HepG2 (cell line): Measurements from ENCODE around the gene ZNRF3. TPM values are rescaled to one million over a fixed set of nuclear protein-coding genes. Genes with fewer than 3 reads are reported as not detected.

Source experiments
- BCL3 ChIP-seq: sonication (generic); formaldehyde crosslinking; IDR thresholded peaks from 2 replicates; pipeline ENCODE4 v1.5.1; 2020; ENCODE audit warnings: mild to moderate bottlenecking, missing genetic modification reagents, moderate library complexity
- CEBPG ChIP-seq: IDR thresholded peaks from 2 replicates; pipeline ENCODE4 v1.6.1; 2016
- CREM ChIP-seq, 2 experiments: sonication (generic) in 1 of 2; formaldehyde crosslinking in 1 of 2; IDR thresholded peaks; 2 replicates each; pipeline versions ENCODE4 v1.4.0 to v1.6.1; 2016 to 2020; ENCODE audit warnings: antibody characterized with exemption in 1 of 2, mild to moderate bottlenecking in 1 of 2, missing genetic modification reagents in 1 of 2
- DPF2 ChIP-seq: sonication (generic); formaldehyde crosslinking; IDR thresholded peaks from 2 replicates; pipeline ENCODE4 v1.4.0; 2020; ENCODE audit warnings: mild to moderate bottlenecking, low read depth, missing genetic modification reagents, borderline replicate concordance
- ELK4 ChIP-seq: sonication (generic); formaldehyde crosslinking; IDR thresholded peaks from 2 replicates; pipeline ENCODE4 v1.9.0; 2021; ENCODE audit warnings: missing genetic modification reagents, borderline replicate concordance
- KDM1A ChIP-seq: IDR thresholded peaks from 2 replicates; pipeline ENCODE4 v1.6.1; 2016; ENCODE audit warnings: missing compliant biosample characterization
- NFIC ChIP-seq: IDR thresholded peaks from 2 replicates; pipeline ENCODE4 v1.6.1; 2012; ENCODE audit warnings: mild to moderate bottlenecking, low read length, inconsistent platforms
- PAX8 ChIP-seq: sonication (generic); formaldehyde crosslinking; IDR thresholded peaks from 2 replicates; pipeline ENCODE4 v1.8.0; 2022; ENCODE audit warnings: mild to moderate bottlenecking, missing genetic modification reagents, borderline replicate concordance
- RFX1 ChIP-seq: fragments of 450-650 bp; IDR thresholded peaks from 2 replicates; pipeline ENCODE4 v1.6.1; 2017
- THAP8 ChIP-seq: sonication (generic); formaldehyde crosslinking; IDR thresholded peaks from 2 replicates; pipeline ENCODE4 v1.5.1; 2020; ENCODE audit warnings: missing genetic modification reagents, mild to moderate bottlenecking, borderline replicate concordance
- ZBTB25 ChIP-seq: IDR thresholded peaks from 2 replicates; pipeline ENCODE4 v1.6.1; 2018; ENCODE audit warnings: missing genetic modification reagents
- ZNF264 ChIP-seq: sonication (generic); formaldehyde crosslinking; IDR thresholded peaks from 2 replicates; pipeline ENCODE4 v1.4.0; 2020; ENCODE audit warnings: missing genetic modification reagents
- ZNF34 ChIP-seq: sonication (generic); formaldehyde crosslinking; IDR thresholded peaks from 2 replicates; pipeline ENCODE4 v1.4.0; 2020; ENCODE audit warnings: mild to moderate bottlenecking, missing genetic modification reagents, borderline replicate concordance
- ZNF354B ChIP-seq: sonication (generic); formaldehyde crosslinking; IDR thresholded peaks from 2 replicates; pipeline ENCODE4 v1.8.0; 2022; ENCODE audit warnings: mild to moderate bottlenecking, missing genetic modification reagents
- ZNF510 ChIP-seq: sonication (generic); formaldehyde crosslinking; IDR thresholded peaks from 2 replicates; pipeline ENCODE4 v1.4.0; 2020; ENCODE audit warnings: low read depth, mild to moderate bottlenecking, missing genetic modification reagents
- ZNF691 ChIP-seq: sonication (generic); formaldehyde crosslinking; IDR thresholded peaks from 2 replicates; pipeline ENCODE4 v1.4.0; 2020; ENCODE audit warnings: missing genetic modification reagents, low read depth, mild to moderate bottlenecking, borderline replicate concordance
- ZNF766 ChIP-seq: sonication (generic); formaldehyde crosslinking; IDR thresholded peaks from 2 replicates; pipeline ENCODE4 v1.5.0; 2020; ENCODE audit warnings: missing genetic modification reagents, borderline replicate concordance
- ZNF83 ChIP-seq: sonication (generic); formaldehyde crosslinking; IDR thresholded peaks from 2 replicates; pipeline ENCODE4 v1.4.0; 2020; ENCODE audit warnings: missing genetic modification reagents, mild to moderate bottlenecking, borderline replicate concordance
- ZNF891 ChIP-seq: sonication (generic); formaldehyde crosslinking; IDR thresholded peaks from 2 replicates; pipeline ENCODE4 v1.5.0; 2020; ENCODE audit warnings: mild to moderate bottlenecking, missing genetic modification reagents
- polyA plus RNA-seq, 8 experiments: library from polyadenylated mRNA; depleted of rRNA in 3 of 8; stranded (reverse) in 7 of 8; unstranded in 1 of 8; fragments of >200 nt; fragmentation: Illumina TruSeq in 4 of 8; extraction: Trizol in 4 of 8; gene quantifications; 2 replicates each; pipeline versions ENCODE4 v1.2.1 to v1.2.3, GENCODE V29; 2011 to 2016; ENCODE audit warnings: low read depth in 4 of 8, missing spikeins in 1 of 8, mixed read lengths in 1 of 8; ENCODE audit not compliant: insufficient read depth in 1 of 8
- total RNA-seq, 5 experiments: library from RNA; depleted of rRNA; stranded (reverse); fragments of >200 nt; fragmentation: Illumina TruSeq; extraction: Trizol; gene quantifications; 2 replicates each; pipeline ENCODE4 v1.2.3, GENCODE V29; 2016; ENCODE audit warnings: low read depth in 1 of 5
- TF ChIP-seq, protein P1 (sequence below): sonication (generic); formaldehyde crosslinking; IDR thresholded peaks from 2 replicates; pipeline ENCODE4 v1.4.0; 2020; ENCODE audit warnings: low read depth, missing genetic modification reagents

ZNRF3 gene
- total and polyA plus RNA-seq, 2 of the 13 experiments (the other 11 are each of a cell fraction or from before 2014, with no cell fraction given): 20.3 to 36.7 TPM

DNA sequence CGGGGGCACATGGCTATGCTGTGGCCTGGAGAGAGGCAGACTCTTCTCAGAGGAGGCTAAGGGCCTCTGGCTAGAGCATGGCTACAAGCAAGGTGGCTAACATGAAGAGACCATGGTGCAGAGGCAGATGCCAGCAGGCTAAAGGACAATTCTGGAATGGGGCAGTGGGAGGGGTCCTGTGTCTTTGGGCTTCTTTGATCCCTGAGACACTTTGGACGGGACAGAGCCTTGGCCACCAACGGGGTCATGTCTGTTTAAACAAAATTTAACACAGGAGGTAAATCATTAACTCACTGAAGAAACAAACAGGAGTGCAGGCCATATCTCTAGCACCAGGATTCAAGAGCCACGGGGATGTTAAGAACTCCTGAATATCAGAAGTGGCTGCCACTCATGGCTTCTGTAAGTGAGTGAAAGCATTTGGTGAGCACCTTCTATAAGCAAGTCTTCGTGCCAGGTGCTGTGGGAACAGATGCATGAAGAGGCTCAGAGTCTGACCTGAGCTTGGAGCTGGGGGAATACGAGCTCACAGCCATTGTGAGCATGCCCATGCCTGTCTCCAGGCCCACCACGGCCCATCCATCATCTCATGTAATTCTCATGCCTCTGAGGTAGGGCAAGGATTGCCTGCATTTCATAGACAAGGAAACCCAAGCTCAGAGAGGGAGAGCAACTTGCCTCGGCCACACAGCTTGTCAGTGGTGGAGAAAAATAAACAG lies 18.3 kb upstream of the ZNRF3 start (continued):
- TF ChIP-seq, protein P1, sequence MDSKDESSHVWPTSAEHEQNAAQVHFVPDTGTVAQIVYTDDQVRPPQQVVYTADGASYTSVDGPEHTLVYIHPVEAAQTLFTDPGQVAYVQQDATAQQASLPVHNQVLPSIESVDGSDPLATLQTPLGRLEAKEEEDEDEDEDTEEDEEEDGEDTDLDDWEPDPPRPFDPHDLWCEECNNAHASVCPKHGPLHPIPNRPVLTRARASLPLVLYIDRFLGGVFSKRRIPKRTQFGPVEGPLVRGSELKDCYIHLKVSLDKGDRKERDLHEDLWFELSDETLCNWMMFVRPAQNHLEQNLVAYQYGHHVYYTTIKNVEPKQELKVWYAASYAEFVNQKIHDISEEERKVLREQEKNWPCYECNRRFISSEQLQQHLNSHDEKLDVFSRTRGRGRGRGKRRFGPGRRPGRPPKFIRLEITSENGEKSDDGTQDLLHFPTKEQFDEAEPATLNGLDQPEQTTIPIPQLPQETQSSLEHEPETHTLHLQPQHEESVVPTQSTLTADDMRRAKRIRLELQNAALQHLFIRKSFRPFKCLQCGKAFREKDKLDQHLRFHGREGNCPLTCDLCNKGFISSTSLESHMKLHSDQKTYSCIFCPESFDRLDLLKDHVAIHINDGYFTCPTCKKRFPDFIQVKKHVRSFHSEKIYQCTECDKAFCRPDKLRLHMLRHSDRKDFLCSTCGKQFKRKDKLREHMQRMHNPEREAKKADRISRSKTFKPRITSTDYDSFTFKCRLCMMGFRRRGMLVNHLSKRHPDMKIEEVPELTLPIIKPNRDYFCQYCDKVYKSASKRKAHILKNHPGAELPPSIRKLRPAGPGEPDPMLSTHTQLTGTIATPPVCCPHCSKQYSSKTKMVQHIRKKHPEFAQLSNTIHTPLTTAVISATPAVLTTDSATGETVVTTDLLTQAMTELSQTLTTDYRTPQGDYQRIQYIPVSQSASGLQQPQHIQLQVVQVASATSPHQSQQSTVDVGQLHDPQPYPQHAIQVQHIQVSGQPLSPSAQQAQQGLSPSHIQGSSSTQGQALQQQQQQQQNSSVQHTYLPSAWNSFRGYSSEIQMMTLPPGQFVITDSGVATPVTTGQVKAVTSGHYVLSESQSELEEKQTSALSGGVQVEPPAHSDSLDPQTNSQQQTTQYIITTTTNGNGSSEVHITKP (CRISPR knock-in tag): 0 out of 2 replicates have a peak, but pooled peaks have one; percentile 34
- TF ChIP-seq NFIC: peak; percentile 71
- no peak for TF ChIP-seq ZNF83 (CRISPR knock-in tag)
- TF ChIP-seq ELK4 (CRISPR knock-in tag): no peak
- no peak for TF ChIP-seq RFX1
- TF ChIP-seq ZNF891 (CRISPR knock-in tag): peak; percentile 71
- peak; percentile 59; the same call in 1 of the 2 replicates for TF ChIP-seq ZNF510 (CRISPR knock-in tag)
- peak; percentile 81; the same call in 1 of the 2 replicates for TF ChIP-seq ZBTB25 (CRISPR knock-in tag)
- peak; percentile 73; the same call in 1 of the 2 replicates for TF ChIP-seq PAX8
- TF ChIP-seq THAP8: no peak
- peak; percentile 87; the same call in 1 of the 2 replicates for TF ChIP-seq CREM (IDR thresholded peaks at IDR 0.05)
- TF ChIP-seq CREM (CRISPR knock-in tag; IDR thresholded peaks at IDR 0.05): no peak
- no peak for TF ChIP-seq CEBPG (CRISPR knock-in tag)
- no peak for TF ChIP-seq ZNF354B (CRISPR knock-in tag)
- TF ChIP-seq DPF2 (CRISPR knock-in tag): peak; percentile 86
- peak; percentile 84; the same call in 1 of the 2 replicates for TF ChIP-seq ZNF264 (CRISPR knock-in tag)
- 0 out of 2 replicates have a peak, but pooled peaks have one; percentile 26 for TF ChIP-seq BCL3 (CRISPR knock-in tag)
- TF ChIP-seq ZNF34 (CRISPR knock-in tag): peak; percentile 56; the same call in 1 of the 2 replicates
- 0 out of 2 replicates have a peak, but pooled peaks have one; percentile 37 for TF ChIP-seq ZNF691
- peak; percentile 40; the same call in 1 of the 2 replicates for TF ChIP-seq KDM1A
- TF ChIP-seq ZNF766 (CRISPR knock-in tag): 0 out of 2 replicates have a peak, but pooled peaks have one; percentile 81
